Lower leg skin (tissue), 4 donors: ENCODE measurements around the gene EBF3. TPM values are rescaled to one million over a fixed set of nuclear protein-coding genes. Genes with fewer than 3 reads are reported as not detected.

Experiments used
- DNase-seq, 2 donors: peaks; one replicate each; pipeline ENCODE4 v3.0.0-alpha.2; 2019; ENCODE audit warnings: low spot score in 2 of 2
- H3K4me3 ChIP-seq: fragments of 200-600 bp; sonication (generic); 2 replicates; pipeline ENCODE4 v1.5.1; 2017; ENCODE audit warnings: mild to moderate bottlenecking, low read depth; ENCODE audit not compliant: poor library complexity, severe bottlenecking
- CTCF ChIP-seq, 3 donors: fragments of 450-650 bp; IDR thresholded peaks; one replicate each; pipeline ENCODE4 v1.5.1; 2016; ENCODE audit warnings: antibody characterized with exemption in 3 of 3, mild to moderate bottlenecking in 3 of 3, moderate library complexity in 2 of 3
- POLR2A ChIP-seq, 2 donors: fragments of 450-650 bp; IDR thresholded peaks; one replicate each; pipeline ENCODE4 v1.6.1; 2016 to 2017; ENCODE audit warnings: antibody characterized with exemption in 2 of 2, mild to moderate bottlenecking in 1 of 2, moderate library complexity in 1 of 2
- WGBS, 2 donors: methylation state at CpG; one replicate each; pipeline ENCODE4 v1.1.5; 2018; 5-methylcytosine and 5-hydroxymethylcytosine counted together
- intact Hi-C: fragments of 100-400 bp; cut with DNase I; formaldehyde crosslinking; loops from one replicate; pipeline ENCODE4 v1.15.0; 2023; ENCODE audit warnings: low total_unique reads
- total RNA-seq, 4 donors: library from RNA; depleted of rRNA; stranded (reverse); fragments of >200 nt; gene quantifications; one replicate each; pipeline ENCODE4 v1.1.0, GENCODE V29; 2016

Gene EBF3
- total RNA-seq, 4 donors from 2014 or later, result 0.80 to 8.5 (median 2.4) TPM

GRCh38 chr10:129911451-129912165, 52.5 kb downstream of the EBF3 start:
- no peak for DNase-seq
- intact Hi-C loops, result no loop called here
- H3K4me3 ChIP-seq, result no peak overlapping the region
- 83 to 92% methylated on average over 16 to 22 of the region's 22 CpGs for WGBS, 2 donors
- TF ChIP-seq CTCF (IDR thresholded peaks at IDR 0.05) (no peak), POLR2A (IDR thresholded peaks at IDR 0.05) (no peak)

- 86 to 100% methylated on average over 6 to 8 of the region's 10 CpGs for WGBS, 2 donors
- TF ChIP-seq POLR2A (IDR thresholded peaks at IDR 0.05) (no peak), CTCF (IDR thresholded peaks at IDR 0.05) (no peak)
- no peak overlapping the region for H3K4me3 ChIP-seq
- intact Hi-C loops, result no loop called here
- DNase-seq, result no peak
Measured at GRCh38 chr10:129910861-129911260, 53.2 kb downstream of the EBF3 start.

GRCh38 chr10:129909531-129910256, 54.4 kb downstream of the EBF3 start:
- WGBS, 2 donors, result 93 to 97% methylated on average over 19 to 28 of the region's 28 CpGs
- DNase-seq, result no peak
- no peak overlapping the region for H3K4me3 ChIP-seq
- TF ChIP-seq POLR2A (IDR thresholded peaks at IDR 0.05) (no peak), CTCF (IDR thresholded peaks at IDR 0.05) (no peak)
- intact Hi-C loops, result no loop called here

- no peak for DNase-seq
- no peak overlapping the region for H3K4me3 ChIP-seq
- intact Hi-C loops, result no loop called here
- 88 to 91% methylated on average over 3 of the region's 3 CpGs for WGBS, 2 donors
- no peak for TF ChIP-seq POLR2A (IDR thresholded peaks at IDR 0.05)
- TF ChIP-seq CTCF (IDR thresholded peaks at IDR 0.05), result no peak
Measured at GRCh38 chr10:129909080-129909479, 55.0 kb downstream of the EBF3 start.

GRCh38 chr10:129908406-129908805, 55.7 kb downstream of the EBF3 start:
- intact Hi-C loops, result no loop called here
- WGBS, 2 donors, result 91 to 93% methylated on average over 15 of the region's 15 CpGs
- H3K4me3 ChIP-seq, result no peak overlapping the region
- no peak for DNase-seq
- TF ChIP-seq CTCF (IDR thresholded peaks at IDR 0.05) (no peak), POLR2A (IDR thresholded peaks at IDR 0.05) (no peak)
